GM21381 (cell line): ENCODE results near the gene CATSPERB.
"Not testable (repeated sequence)": the region's sequence is repeated elsewhere in the genome, so short reads cannot be mapped to it uniquely, and the experiment has no call there.

Experiments used
- ATAC-seq: cut with Tn5 transposase; IDR thresholded peaks from one replicate; pipeline ENCODE4 v1.9.1; 2021; ENCODE audit warnings: mild to moderate bottlenecking, moderate library complexity; ENCODE audit not compliant: unreplicated experiment

Gene CATSPERB, protein sequence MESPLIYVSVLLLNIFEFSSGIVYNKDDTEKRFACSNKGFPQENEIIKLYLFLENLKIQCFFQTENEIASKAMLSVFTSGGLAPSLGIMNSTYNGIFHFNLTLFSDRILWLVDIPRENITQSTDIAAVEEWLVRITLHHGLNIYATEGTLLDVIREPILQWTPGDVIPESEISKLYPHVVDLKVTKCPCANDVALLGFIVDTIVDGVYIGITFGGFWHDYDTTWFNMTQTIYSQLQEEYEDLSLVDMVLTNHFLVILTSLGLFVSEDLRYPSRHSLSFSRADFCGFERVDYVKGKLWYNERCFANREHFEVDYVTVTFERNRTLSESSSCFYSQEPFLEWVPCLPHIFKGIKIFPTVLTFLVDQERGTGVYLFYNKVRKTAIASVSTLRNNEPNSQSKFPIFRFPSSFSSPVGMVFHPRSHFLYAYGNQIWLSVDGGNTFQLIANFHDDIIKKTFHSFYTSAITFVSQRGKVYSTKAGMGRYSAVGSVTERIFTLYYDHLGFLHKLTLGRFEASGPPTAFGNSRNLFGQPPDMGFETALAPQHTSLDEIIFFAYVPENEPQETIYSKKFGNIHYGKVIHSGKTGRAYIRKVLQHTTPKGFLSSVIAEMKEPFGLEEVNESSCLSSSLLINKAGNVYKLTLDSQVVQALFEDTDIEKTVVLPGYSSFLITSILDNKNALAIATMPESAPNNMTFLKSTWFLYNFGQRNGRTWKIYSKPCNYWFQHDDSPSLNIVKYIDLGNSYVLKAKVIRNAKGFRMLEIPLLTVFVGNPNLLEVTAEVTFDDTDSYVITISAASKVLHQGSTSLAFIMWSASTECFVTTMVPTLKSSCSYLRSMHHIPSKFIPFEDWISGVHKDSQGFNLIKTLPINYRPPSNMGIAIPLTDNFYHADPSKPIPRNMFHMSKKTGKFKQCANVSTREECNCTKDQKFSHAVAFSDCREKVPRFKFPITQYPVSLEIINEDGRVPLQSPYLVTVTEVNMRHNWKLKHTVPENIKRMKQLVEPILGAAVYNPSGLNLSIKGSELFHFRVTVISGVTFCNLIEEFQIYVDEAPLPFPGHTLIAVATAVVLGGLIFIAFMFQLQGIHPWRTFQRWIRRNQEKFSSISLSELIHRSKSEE

DNA sequence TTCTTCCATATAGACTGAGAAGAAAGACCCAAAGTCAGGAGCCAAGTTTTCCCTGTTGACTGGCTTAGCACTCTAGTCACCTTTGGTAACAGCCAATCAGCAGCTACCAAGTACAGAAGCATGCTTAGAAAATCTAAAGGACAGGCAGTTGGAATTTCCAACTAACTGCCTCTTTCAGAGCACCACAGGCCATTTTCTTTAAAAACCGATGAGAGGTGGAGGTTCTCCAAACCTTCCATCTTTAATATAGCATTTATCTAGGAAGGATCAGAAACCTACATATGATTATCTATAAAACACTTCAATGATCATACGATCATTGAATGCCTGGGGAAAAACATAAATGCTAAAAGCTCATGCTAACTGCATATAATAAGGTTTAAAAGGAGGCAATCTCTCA lies at the start of gene CATSPERB:
CATSPERB (minus strand) TSS at position 101 of the 400 bp plus-strand sequence. CDS start 2,607 bp downstream, outside the sequence.
- ATAC-seq, result no peak

DNA sequence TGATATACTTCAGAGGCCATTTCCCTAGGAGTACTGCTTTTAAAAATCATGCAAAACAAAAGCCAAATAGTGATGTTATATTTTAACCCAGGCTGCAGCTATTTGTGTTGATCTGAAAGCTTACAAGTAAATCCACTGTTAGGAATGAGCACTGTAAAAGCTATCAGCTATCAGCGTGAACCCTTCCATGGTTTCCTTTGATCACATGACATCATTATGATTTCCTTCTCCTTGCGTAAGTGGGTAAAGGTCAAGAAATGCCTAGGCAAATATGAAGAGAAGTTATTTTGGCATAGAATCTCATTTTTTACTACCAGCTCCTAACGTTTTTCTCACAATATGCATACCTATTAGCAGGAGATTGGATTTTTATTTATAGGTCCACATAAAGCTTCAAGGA lies 48.6 kb upstream of the CATSPERB start:
- no peak for ATAC-seq

DNA sequence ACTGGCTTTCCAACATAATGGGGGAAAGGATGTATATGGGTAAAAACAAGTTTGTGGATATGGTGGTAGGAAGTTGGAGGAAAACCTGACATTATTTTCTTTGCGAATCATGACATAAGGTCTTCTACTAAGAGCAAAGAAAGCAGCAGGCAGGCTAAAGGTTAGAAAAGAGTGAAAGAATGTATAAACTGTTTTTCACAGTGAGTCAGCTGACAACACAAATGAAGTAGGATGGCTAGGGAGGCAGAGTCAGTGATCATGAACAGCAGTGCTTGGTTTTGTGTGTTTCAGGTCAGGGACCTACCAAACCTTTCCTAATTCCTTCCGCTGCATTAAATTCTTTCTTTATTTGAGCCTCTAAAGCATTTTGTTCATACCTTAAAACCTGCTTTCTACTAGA lies 46.3 kb upstream of the CATSPERB start:
- no peak for ATAC-seq

DNA sequence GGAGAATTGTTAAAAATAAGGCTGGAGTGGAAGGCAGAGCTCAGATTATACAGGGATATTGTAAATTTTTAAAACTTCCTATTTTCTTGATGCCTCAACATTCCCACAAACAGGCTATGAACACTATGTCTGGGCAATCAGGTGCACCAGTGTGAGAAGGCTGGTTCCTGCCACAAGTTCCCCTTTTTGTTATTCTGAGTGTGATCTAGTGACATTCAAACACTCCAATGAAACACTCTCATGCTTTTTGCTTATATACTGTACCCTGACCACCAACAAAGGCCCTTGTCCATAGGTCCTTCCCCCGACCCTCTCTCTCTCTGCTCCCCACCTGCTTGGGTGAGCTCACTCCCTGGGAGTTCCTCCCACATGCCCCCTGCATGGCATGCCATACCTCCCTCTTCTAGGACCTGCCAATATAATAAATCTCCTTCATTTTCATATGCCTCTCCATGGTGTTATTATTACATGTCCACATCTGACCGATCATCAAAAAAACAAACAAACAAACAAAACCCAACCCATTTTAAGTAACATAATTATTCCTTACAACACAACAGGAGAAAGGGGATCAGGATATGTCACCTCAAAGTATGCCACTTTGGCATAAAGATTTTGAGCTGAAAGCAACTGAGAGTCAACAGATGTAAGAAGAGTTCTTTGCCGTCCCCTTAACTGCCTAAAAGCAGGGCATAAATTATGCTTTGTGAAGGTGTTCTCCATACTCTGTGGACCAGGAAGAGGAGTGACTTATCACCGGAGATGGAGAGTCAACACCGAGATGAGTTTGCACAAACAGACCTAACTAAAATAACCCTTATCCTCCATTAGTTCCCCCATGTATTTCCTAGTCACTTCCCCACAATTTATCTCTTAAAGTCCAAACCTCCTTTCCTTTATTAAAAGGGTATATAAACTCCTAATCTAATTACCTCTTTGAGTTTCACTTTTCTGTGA lies 42.5 kb upstream of the CATSPERB start:
- ATAC-seq, result peak; percentile 79

DNA sequence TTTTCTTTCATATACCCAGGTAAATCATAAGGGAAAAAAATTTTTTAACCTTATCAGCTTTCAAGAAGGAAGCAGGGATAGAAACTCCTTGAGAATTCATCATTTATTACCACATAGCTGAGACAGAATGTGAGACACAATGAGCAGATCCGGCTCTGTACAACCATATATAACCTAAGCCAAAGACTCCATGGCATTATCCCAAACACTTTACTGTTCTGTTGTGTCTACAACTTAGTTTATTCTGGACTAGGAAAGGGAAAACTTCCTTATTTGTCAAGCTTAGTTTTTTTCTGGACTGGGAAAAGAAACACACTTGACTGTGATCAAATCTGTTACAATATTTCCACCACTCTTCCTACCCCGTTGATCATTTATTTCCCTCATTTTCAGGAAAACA lies 38.3 kb upstream of the CATSPERB start:
- no peak for ATAC-seq

DNA sequence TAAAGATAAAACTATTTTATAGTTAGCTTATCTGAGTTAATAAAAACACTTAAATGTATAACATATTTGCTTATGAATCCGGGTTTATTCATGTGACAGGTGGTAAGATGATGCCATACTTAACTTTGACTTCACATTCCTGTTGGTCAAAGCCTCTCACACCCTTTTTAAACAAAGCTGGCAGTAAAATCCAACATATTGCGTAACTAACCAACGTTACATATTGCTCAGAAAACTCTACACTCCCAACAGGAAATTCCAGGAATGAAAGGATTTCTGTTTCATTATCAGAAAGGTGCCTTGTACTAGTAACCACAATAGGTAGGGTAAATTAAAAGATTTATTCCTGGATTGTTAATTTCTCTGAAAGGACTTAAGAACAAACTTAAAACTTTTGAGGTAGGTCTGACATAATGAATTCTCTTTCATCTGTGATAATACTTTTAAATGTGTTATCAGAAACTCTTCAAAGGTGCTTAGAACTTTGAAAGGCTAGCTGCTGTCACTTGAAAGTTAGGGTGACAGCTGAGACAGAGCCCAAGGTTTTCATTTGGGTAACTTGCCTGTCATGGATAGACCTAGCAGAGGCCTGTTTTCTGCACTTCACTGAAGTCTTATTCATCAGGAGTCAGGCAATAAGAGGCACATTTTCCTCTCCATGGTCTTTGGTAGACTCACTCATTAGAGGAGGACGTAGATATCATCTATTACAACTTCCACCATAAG lies 23.8 kb upstream of the CATSPERB start:
- no peak for ATAC-seq

DNA sequence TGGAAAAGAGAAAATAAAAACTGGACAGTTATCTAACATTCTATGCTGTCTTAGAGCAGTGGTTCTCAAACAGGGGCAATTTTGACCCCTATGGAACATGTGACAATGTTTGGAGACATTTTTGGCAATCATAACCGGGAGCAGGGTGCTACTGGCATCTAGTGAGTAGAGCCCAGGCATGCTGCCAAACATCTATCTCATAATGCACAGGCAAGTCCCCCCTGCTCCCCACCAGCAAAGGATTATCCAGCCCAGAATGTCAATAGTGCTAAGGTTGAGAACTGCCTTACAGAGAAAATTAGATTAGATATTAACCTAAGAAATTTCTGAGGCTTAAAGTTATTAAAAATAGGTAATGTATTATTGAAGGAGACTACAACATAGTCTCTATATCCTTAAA lies 22.9 kb upstream of the CATSPERB start:
- ATAC-seq, result no peak

DNA sequence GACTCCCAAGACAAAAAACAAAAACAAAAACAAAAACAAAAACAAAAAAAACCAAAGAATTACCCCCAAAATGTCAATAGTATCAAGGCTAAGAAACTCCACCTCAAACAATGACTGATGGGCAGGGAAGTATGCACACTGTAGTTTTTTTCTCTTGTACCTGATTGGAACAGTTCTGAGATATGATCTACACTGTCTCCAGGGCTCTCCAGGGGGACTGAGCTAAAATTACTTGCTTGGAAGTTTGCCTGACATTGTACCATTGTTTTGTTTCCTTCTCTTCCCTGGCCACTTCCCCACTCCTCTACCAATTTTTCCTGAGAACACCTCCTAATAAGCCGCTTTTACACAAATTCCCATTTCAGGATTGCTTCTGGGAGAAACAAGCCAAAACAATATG lies 22.3 kb upstream of the CATSPERB start:
- no peak for ATAC-seq

DNA sequence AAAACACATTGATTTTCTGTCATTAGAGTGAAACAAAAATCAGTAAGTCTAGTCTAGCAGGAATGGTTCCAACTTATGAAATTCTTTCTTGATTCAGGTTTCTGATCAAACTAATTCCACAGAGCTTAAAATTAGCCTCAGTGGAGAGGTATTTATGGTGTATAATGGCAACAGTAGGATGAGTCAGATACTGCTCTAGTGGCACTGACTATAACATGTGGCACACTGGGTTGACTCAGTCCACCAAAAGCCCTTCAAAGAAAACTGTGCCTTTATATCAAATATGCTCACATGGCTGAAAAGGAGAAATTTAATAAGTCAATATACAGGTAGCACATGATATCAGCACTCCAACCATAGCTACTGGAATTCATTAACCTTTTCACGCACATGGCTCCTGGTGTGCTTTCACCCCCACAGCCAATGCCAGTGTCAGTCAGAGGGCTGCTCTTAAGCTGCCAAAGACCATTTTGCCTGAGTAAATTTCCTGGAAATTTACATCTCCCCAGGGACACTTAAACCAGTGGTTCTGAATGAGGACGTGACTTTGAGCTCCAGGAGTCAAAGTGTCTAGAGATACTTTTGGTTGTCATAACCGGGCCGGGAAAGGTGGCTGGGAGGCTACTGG lies 21.7 kb upstream of the CATSPERB start:
- ATAC-seq, result no peak

DNA sequence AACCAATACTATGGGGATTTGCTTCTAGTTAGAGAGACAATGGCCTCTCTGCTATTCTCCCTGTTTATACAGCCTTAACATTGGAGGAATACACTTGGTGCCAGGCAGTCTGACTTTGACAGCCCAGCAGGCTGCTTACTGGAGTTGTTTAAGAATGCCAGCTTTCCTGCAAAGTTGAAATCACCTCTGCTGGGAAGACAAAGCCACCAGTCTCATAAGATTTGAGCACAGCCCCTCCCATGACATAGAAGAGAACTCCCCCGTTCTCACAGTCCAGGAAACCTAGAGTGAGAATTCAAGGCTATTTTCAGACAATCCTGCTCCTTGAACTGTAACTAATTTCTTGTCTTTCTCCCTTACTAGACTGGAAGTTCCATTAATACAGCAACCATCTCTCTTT lies 21.1 kb upstream of the CATSPERB start:
- ATAC-seq, result no peak

DNA sequence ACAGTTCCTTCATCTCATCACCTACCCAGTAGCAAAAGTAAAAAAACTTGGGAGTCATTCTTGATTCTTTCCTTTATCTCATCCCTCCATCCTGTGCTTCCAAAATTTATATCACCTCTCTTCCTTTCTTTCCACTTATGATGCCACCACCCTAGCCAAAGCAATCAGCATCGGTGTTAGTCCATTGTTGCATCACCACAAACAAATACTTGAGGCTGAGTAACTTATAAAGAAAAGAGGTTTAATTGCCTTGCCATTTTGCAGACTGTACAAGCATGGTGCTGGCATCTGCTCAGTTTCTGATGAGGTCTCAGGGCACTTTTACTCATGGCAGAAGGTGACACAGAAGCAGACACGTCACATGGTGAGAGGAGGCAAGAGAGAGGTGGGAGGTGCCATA lies 19.8 kb upstream of the CATSPERB start:
- no peak for ATAC-seq

DNA sequence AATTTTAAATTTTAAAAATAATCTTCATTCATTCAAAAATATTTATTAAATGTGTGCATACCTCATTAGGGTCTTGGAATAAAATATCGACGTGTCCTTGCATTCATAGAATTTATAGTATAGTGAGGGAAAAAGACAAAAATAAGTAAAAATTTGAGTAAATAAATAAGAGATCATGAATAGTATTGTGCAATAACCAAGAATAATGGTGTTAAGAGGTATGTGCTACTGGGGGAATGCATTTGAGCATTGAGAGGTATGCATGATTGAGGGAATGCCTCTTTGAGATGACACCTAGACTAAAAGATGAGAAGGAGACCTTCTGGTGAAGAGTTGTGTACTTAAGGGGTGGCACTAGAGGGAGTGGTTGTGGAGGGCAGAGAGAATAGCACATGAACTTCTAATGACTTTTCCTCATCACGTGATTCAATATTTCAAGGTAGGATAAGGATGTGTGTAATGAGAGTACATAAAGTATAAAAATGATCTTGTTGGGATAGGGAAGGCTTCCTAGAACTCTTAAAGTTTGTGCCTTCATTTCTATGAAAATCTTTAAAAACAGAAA lies 18.8 kb upstream of the CATSPERB start:
- no peak for ATAC-seq

DNA sequence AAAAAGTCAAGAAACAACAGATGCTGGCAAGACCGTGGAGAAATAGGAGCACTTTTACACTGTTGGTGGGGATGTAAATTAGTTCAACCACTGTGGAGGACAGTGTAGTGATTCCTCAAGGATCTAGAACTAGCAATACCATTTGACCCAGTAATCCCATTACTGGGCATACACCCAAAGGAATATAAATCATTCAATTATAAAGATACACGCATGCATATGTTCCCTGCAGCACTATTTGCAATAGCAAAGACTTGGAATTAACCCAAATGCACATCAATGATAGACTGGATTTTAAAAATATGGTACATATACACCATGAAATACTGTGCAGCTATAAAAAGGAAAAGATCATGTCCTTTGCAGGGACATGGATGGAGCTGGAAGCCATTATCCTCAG lies 18.0 kb upstream of the CATSPERB start:
- ATAC-seq, result no peak

DNA sequence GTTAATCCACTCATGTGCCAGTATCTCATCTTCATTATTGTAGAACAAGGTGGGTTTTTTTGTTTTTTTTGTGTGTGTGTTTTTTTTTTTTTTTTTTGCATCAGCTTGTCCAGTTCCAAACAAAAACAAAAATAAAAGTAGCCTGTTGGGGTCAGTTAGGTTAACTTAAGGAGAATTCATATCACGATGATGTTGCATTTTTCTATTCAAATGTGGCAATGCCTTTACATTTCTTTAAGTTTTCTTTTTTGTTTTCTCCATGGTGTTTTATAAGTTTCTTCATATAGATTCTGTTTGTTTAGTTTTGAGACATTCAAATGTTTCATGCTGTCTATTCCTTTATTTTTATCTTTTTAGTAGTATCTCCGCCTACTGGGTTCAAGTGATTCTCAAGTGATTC lies 16.2 kb upstream of the CATSPERB start:
- ATAC-seq, result no peak

DNA sequence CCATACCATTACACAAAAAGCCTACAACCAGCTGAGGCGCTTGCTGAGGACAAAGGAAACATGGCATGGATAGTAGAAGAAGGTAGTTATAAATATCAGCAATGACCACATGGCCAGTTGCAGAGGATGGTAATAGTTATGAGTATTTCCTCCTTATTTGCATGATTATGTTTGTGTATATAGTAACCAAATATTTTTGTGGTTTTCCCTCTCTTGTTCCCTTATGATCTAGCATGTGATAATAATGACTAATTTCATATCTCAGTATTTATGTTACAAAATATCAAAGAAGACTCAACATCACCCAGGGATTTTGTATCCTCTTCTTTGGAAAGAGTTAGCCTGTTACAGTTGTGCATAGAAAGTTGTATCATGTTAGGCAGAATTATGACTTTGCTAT lies 13.5 kb upstream of the CATSPERB start:
- no peak for ATAC-seq

DNA sequence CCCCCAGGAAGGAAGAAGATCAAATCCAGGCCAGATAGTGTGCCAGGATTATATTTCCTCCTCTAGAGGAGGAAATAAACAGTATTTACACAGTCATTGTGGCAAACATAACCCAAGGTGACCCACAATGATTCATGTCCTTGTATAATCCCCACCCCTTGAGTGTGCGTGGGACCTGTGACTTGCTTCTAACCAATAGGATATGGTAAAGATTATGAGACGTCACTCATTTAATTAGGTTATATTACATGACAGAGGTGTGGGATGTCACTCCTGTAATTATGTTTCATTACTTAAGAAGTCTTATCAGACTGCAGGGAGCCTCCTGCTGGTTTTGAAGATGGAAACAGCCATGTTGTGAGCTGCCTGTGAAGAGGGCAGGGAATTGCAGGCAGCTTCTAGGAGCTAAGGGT lies 12.2 kb upstream of the CATSPERB start:
- no peak for ATAC-seq

DNA sequence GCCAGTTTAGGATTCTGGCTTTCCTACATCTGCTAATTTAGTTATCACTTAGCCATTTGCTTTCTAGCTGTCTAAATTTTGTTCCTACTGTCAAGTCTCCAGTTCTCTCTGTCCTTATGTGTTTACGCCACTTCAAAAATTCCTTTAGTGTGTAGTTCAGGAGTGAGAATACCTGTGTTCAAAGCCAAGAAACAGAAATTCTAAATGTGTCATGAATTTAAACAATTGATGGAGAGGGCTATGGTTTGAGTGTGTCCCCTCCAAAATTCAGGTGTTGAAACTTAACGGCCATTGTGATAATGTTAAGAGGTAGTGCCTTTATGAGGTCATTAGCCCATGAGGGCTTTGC lies 11.4 kb upstream of the CATSPERB start:
- ATAC-seq, result no peak

DNA sequence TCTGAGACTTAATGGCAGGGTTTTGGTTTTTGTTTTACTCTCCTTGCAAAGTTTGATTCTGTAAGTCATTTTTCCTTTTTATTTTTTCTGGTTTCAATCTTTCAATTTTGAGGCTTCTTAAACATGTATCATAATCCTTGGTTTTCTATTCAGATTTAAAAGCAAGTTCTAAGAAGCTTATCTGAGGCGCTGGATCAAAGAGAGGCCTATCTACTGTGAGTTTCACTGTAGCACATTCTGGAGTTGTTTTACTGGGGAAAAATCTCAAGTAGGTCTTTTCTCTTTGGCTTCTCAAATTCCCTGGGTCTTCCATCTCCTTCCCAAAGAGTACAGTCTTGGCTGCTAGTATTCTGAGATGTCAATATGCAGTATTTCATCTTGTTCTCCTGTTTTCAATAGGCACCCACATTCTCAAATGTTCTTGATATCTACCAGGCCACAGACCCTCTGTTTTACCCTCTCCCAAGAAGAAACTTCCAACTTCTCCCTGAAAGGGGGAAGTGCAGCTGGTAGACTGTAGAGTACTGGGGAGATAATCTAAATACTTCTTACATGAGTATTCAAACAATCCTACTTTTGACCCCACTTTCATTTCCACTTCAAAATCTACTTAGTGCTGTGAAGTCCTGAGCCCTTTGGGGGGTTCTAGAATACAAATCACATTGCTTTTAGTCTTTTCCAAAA lies 10.9 kb upstream of the CATSPERB start:
- ATAC-seq, result no peak

DNA sequence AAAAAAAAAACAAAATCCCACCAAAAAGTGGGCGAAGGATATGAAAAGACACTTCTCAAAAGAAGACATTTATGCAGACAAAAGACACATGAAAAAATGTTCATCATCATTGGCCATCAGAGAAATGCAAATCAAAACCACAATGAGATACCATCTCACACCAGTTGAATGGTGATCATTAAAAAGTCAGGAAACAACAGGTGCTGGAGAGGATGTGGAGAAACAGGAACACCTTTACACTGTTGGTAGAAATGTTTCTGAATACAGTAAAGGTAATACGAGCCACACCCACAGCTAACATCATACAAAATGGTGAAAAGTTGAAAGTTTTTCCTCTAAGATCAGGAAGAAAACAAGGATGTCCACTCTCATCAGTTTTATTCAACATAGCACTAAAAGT lies 8.0 kb upstream of the CATSPERB start:
- ATAC-seq, result not testable (repeated sequence)
